Central memory CD8-positive, alpha-beta T cell (primary cell): ENCODE data around the gene C13orf42.

ENCODE experiments used
- ATAC-seq: fragments of 150-1000 bp; cut with Tn5 transposase; replicated peaks from 2 replicates; pipeline ENCODE4 v1.10.0; 2022; ENCODE audit warnings: mild to moderate bottlenecking, moderate FRiP score, moderate number of reproducible peaks; ENCODE audit not compliant: poor library complexity, severe bottlenecking; ENCODE audit errors: extremely low read depth
- DNase-seq, 2 donors: peaks; one replicate each; pipeline ENCODE4 v3.0.0; 2021; ENCODE audit warnings: low spot score in 2 of 2
- H3K27ac Mint-ChIP-seq: one replicate; pipeline ENCODE4 v1.8.0; 2022; ENCODE audit warnings: low read depth, mild to moderate bottlenecking, moderate library complexity, mixed read lengths
- H3K27me3 Mint-ChIP-seq: one replicate; pipeline ENCODE4 v1.8.0; 2022; ENCODE audit warnings: mixed read lengths
- H3K36me3 Mint-ChIP-seq: one replicate; pipeline ENCODE4 v1.8.0; 2022; ENCODE audit warnings: mild to moderate bottlenecking, moderate library complexity, mixed read lengths; ENCODE audit not compliant: insufficient read depth
- H3K4me1 Mint-ChIP-seq: one replicate; pipeline ENCODE4 v1.8.0; 2022; ENCODE audit warnings: mixed read lengths
- H3K4me3 Mint-ChIP-seq: one replicate; pipeline ENCODE4 v1.8.0; 2022; ENCODE audit warnings: mild to moderate bottlenecking, moderate library complexity, mixed read lengths
- H3K9me3 Mint-ChIP-seq: one replicate; pipeline ENCODE4 v1.8.0; 2022; ENCODE audit warnings: mixed read lengths

C13orf42 gene

GRCh38 chr13:51050021-51050830 is 60.8 kb downstream of the C13orf42 start:
- Mint-ChIP-seq H3K36me3 (peaks cover 2% of the 10 kb centered on the region), H3K4me3 (no peak overlapping the region), H3K4me1 (no peaks in the 10 kb centered on the region), H3K27me3 (no peaks in the 10 kb centered on the region), H3K9me3 (no peaks in the 10 kb centered on the region), H3K27ac (no peak overlapping the region)
- no peak for ATAC-seq
- DNase-seq = no peak

GRCh38 chr13:51048616-51049015 is 62.5 kb downstream of the C13orf42 start:
- no peak for DNase-seq
- no peaks in the 10 kb centered on the region for H3K27me3 Mint-ChIP-seq
- H3K4me3 Mint-ChIP-seq = no peak overlapping the region
- H3K9me3 Mint-ChIP-seq = no peaks in the 10 kb centered on the region
- H3K36me3 Mint-ChIP-seq = peaks cover 2% of the 10 kb centered on the region
- H3K27ac Mint-ChIP-seq = no peak overlapping the region
- no peak for ATAC-seq
- H3K4me1 Mint-ChIP-seq = no peaks in the 10 kb centered on the region

- ATAC-seq = no peak
- H3K27me3 Mint-ChIP-seq = no peaks in the 10 kb centered on the region
- H3K4me3 Mint-ChIP-seq = no peak overlapping the region
- peaks cover 2% of the 10 kb centered on the region for H3K36me3 Mint-ChIP-seq
- H3K9me3 Mint-ChIP-seq = no peaks in the 10 kb centered on the region
- H3K4me1 Mint-ChIP-seq = no peaks in the 10 kb centered on the region
- DNase-seq = no peak
- H3K27ac Mint-ChIP-seq = no peak overlapping the region
Observed at GRCh38 chr13:51048166-51048461, 63.0 kb downstream of the C13orf42 start.

- H3K4me3 Mint-ChIP-seq = no peak overlapping the region
- ATAC-seq (no peak), DNase-seq (no peak)
- H3K27me3 Mint-ChIP-seq = no peaks in the 10 kb centered on the region
- H3K27ac Mint-ChIP-seq = no peak overlapping the region
- H3K4me1 Mint-ChIP-seq = no peaks in the 10 kb centered on the region
- H3K36me3 Mint-ChIP-seq = peaks cover 2% of the 10 kb centered on the region
- no peaks in the 10 kb centered on the region for H3K9me3 Mint-ChIP-seq
Observed at GRCh38 chr13:51047434-51048165, 63.5 kb downstream of the C13orf42 start.

GRCh38 chr13:51045451-51045850 is 65.6 kb downstream of the C13orf42 start:
- Mint-ChIP-seq H3K9me3 (no peaks in the 10 kb centered on the region), H3K27ac (no peak overlapping the region), H3K27me3 (peaks cover 4% of the 10 kb centered on the region), H3K4me1 (no peaks in the 10 kb centered on the region), H3K4me3 (no peak overlapping the region), H3K36me3 (peaks cover 2% of the 10 kb centered on the region)
- no peak for DNase-seq
- ATAC-seq = no peak

GRCh38 chr13:51044023-51044665 is 66.9 kb downstream of the C13orf42 start:
- Mint-ChIP-seq H3K36me3 (peaks cover 2% of the 10 kb centered on the region), H3K4me1 (no peaks in the 10 kb centered on the region), H3K4me3 (no peak overlapping the region), H3K9me3 (no peaks in the 10 kb centered on the region), H3K27ac (no peak overlapping the region), H3K27me3 (peaks cover 12% of the 10 kb centered on the region)
- ATAC-seq (no peak), DNase-seq (no peak)

GRCh38 chr13:51043310-51043709 is 67.8 kb downstream of the C13orf42 start:
- DNase-seq (no peak), ATAC-seq (no peak)
- Mint-ChIP-seq H3K9me3 (no peaks in the 10 kb centered on the region), H3K4me3 (no peak overlapping the region), H3K27me3 (peaks cover 12% of the 10 kb centered on the region), H3K27ac (no peak overlapping the region), H3K36me3 (no peaks in the 10 kb centered on the region), H3K4me1 (no peaks in the 10 kb centered on the region)

GRCh38 chr13:51041710-51042109 is 69.4 kb downstream of the C13orf42 start:
- peaks cover 14% of the 10 kb centered on the region for H3K27me3 Mint-ChIP-seq
- no peaks in the 10 kb centered on the region for H3K9me3 Mint-ChIP-seq
- H3K27ac Mint-ChIP-seq = no peak overlapping the region
- H3K4me1 Mint-ChIP-seq = no peaks in the 10 kb centered on the region
- H3K4me3 Mint-ChIP-seq = no peak overlapping the region
- no peak for DNase-seq
- no peak for ATAC-seq
- no peaks in the 10 kb centered on the region for H3K36me3 Mint-ChIP-seq

GRCh38 chr13:51041126-51041525 is 69.9 kb downstream of the C13orf42 start:
- ATAC-seq (no peak), DNase-seq (no peak)
- Mint-ChIP-seq H3K9me3 (no peaks in the 10 kb centered on the region), H3K27ac (no peak overlapping the region), H3K4me3 (no peak overlapping the region), H3K27me3 (peaks cover 20% of the 10 kb centered on the region), H3K4me1 (no peaks in the 10 kb centered on the region), H3K36me3 (no peaks in the 10 kb centered on the region)

GRCh38 chr13:51040431-51040830 is 70.6 kb downstream of the C13orf42 start:
- H3K4me1 Mint-ChIP-seq = no peaks in the 10 kb centered on the region
- no peak overlapping the region for H3K4me3 Mint-ChIP-seq
- ATAC-seq (no peak), DNase-seq (no peak)
- H3K27ac Mint-ChIP-seq = no peak overlapping the region
- H3K9me3 Mint-ChIP-seq = no peaks in the 10 kb centered on the region
- H3K36me3 Mint-ChIP-seq = no peaks in the 10 kb centered on the region
- H3K27me3 Mint-ChIP-seq = peaks cover 23% of the 10 kb centered on the region

- ATAC-seq (no peak), DNase-seq (no peak)
- H3K27ac Mint-ChIP-seq = no peak overlapping the region
- no peaks in the 10 kb centered on the region for H3K4me1 Mint-ChIP-seq
- no peak overlapping the region for H3K4me3 Mint-ChIP-seq
- H3K27me3 Mint-ChIP-seq = peaks cover 23% of the 10 kb centered on the region
- H3K36me3 Mint-ChIP-seq = no peaks in the 10 kb centered on the region
- no peaks in the 10 kb centered on the region for H3K9me3 Mint-ChIP-seq
Observed at GRCh38 chr13:51036418-51036817, 74.7 kb downstream of the C13orf42 start.

GRCh38 chr13:51035978-51036377 is 75.1 kb downstream of the C13orf42 start:
- no peaks in the 10 kb centered on the region for H3K36me3 Mint-ChIP-seq
- H3K9me3 Mint-ChIP-seq = no peaks in the 10 kb centered on the region
- no peak for ATAC-seq
- H3K27ac Mint-ChIP-seq = no peak overlapping the region
- no peaks in the 10 kb centered on the region for H3K4me1 Mint-ChIP-seq
- H3K4me3 Mint-ChIP-seq = no peak overlapping the region
- H3K27me3 Mint-ChIP-seq = peaks cover 23% of the 10 kb centered on the region
- no peak for DNase-seq

GRCh38 chr13:51035469-51035868 is 75.6 kb downstream of the C13orf42 start:
- DNase-seq = no peak
- Mint-ChIP-seq H3K27ac (no peak overlapping the region), H3K4me3 (no peak overlapping the region), H3K36me3 (no peaks in the 10 kb centered on the region), H3K27me3 (peaks cover 18% of the 10 kb centered on the region), H3K4me1 (no peaks in the 10 kb centered on the region), H3K9me3 (no peaks in the 10 kb centered on the region)
- no peak for ATAC-seq
